Naive thymus-derived CD4-positive, alpha-beta T cell (primary cell): ENCODE data around the gene NFKBIA. TPM values are rescaled to one million over a fixed set of nuclear protein-coding genes. Genes with fewer than 3 reads are reported as not detected.
"Not testable (repeated sequence)": the region's sequence is repeated elsewhere in the genome, so short reads cannot be mapped to it uniquely, and the experiment has no call there.

Experiments used
- ATAC-seq: fragments of 150-1000 bp; cut with Tn5 transposase; 2 replicates; pipeline ENCODE4 v1.10.0; 2021; ENCODE audit warnings: mild to moderate bottlenecking, moderate library complexity
- CTCF ChIA-PET: fragments of 350-600 bp; sonication (Branson Sonifier 250); formaldehyde crosslinking; loops from one replicate; lab custom pipeline; 2021; ENCODE audit warnings: antibody characterized with exemption; lab: Charles Lee
- POLR2A ChIA-PET: fragments of 350-600 bp; sonication (Branson Sonifier 250); formaldehyde crosslinking; loops from one replicate; lab custom pipeline; 2021; ENCODE audit warnings: antibody characterized with exemption, inconsistent platforms; lab: Charles Lee
- DNase-seq, 9 donors: peaks; one replicate each; pipeline versions ENCODE4 v3.0.0 to v3.0.0-alpha.2; 2020 to 2022; ENCODE audit warnings: mixed read lengths in 1 of 9
- H3K27ac ChIP-seq: one replicate; pipeline ENCODE4 v1.7.0; 2013; ENCODE audit warnings: mild to moderate bottlenecking, low read depth, low read length, moderate library complexity
- H3K27me3 ChIP-seq, 2 donors: one replicate each; pipeline ENCODE4 v1.7.0; 2013; ENCODE audit warnings: low read length in 2 of 2, mild to moderate bottlenecking in 2 of 2, moderate library complexity in 2 of 2; ENCODE audit not compliant: control insufficient read depth in 2 of 2, insufficient read depth in 2 of 2
- H3K36me3 ChIP-seq, 3 experiments: 1 replicate in 2 of 3; 2 replicates in 1 of 3; pipeline ENCODE4 v1.7.0; 2013; ENCODE audit warnings: low read length in 3 of 3, mild to moderate bottlenecking in 3 of 3, moderate library complexity in 1 of 3; ENCODE audit not compliant: insufficient read depth in 3 of 3, control insufficient read depth in 2 of 3
- H3K4me1 ChIP-seq, 2 donors: one replicate each; pipeline ENCODE4 v1.7.0; 2013; ENCODE audit warnings: low read length in 2 of 2, mild to moderate bottlenecking in 2 of 2, moderate library complexity in 1 of 2; ENCODE audit not compliant: control insufficient read depth in 2 of 2, insufficient read depth in 2 of 2
- H3K4me3 ChIP-seq: 2 replicates; pipeline ENCODE4 v1.7.0; 2013; ENCODE audit warnings: mild to moderate bottlenecking, low read length
- H3K9me3 ChIP-seq, 3 experiments: 1 replicate in 2 of 3; 2 replicates in 1 of 3; pipeline ENCODE4 v1.7.0; 2013; ENCODE audit warnings: low read length in 3 of 3; ENCODE audit not compliant: control insufficient read depth in 2 of 3
- H3K27ac Mint-ChIP-seq, 9 donors: one replicate each; pipeline ENCODE4 v1.8.0; 2020 to 2022; ENCODE audit warnings: mixed read lengths in 9 of 9, mild to moderate bottlenecking in 8 of 9, moderate library complexity in 5 of 9, inconsistent platforms in 2 of 9
- H3K27me3 Mint-ChIP-seq, 5 donors: one replicate each; pipeline ENCODE4 v1.8.0; 2021 to 2022; ENCODE audit warnings: mixed read lengths in 5 of 5, mild to moderate bottlenecking in 1 of 5
- H3K36me3 Mint-ChIP-seq, 5 donors: one replicate each; pipeline ENCODE4 v1.8.0; 2020 to 2022; ENCODE audit warnings: mixed read lengths in 5 of 5, mild to moderate bottlenecking in 3 of 5, inconsistent platforms in 1 of 5
- H3K4me1 Mint-ChIP-seq, 7 donors: one replicate each; pipeline ENCODE4 v1.8.0; 2020 to 2022; ENCODE audit warnings: mixed read lengths in 7 of 7, mild to moderate bottlenecking in 3 of 7, inconsistent platforms in 1 of 7
- H3K4me3 Mint-ChIP-seq, 10 donors: one replicate each; pipeline ENCODE4 v1.8.0; 2020 to 2022; ENCODE audit warnings: mild to moderate bottlenecking in 10 of 10, mixed read lengths in 10 of 10, moderate library complexity in 6 of 10, inconsistent platforms in 2 of 10
- H3K9me3 Mint-ChIP-seq, 11 donors: one replicate each; pipeline ENCODE4 v1.8.0; 2020 to 2022; ENCODE audit warnings: mixed read lengths in 11 of 11, mild to moderate bottlenecking in 4 of 11, inconsistent platforms in 1 of 11, moderate library complexity in 1 of 11
- intact Hi-C, 2 donors: fragments of 100-400 bp; cut with micrococcal nuclease; formaldehyde crosslinking; loops; one replicate each; pipeline ENCODE4 v1.15.1; 2023
- polyA plus RNA-seq, 2 donors: library from polyadenylated mRNA; unstranded; fragments of 300-500 nt; fragmentation: Illumina TruSeq; gene quantifications; one replicate each; pipeline ENCODE4 v1.2.3, GENCODE V29; 2021
- total RNA-seq, 6 experiments: library from RNA in 5 of 6; stranded (reverse) in 5 of 6; gene quantifications; 1 replicate in 5 of 6; 2 replicates in 1 of 6; pipeline ENCODE4 v1.2.3 and lab custom pipeline; 2021 to 2026

NFKBIA gene
- total and polyA plus RNA-seq, 7 experiments from 2014 or later: 144 to 1,533 (median 246) TPM

GRCh38 chr14:35355235-35355634 lies 49.3 kb downstream of the NFKBIA start:
- H3K4me1 ChIP-seq, H3K4me3 ChIP-seq, H3K27ac Mint-ChIP-seq, DNase-seq, H3K27ac ChIP-seq, H3K27me3 ChIP-seq, H3K36me3 Mint-ChIP-seq, H3K9me3 ChIP-seq, H3K36me3 ChIP-seq, CTCF ChIA-PET, H3K4me3 Mint-ChIP-seq, intact Hi-C loops, POLR2A ChIA-PET, ATAC-seq, H3K27me3 Mint-ChIP-seq, H3K9me3 Mint-ChIP-seq: not testable (repeated sequence)
- H3K4me1 Mint-ChIP-seq: peaks cover 15 to 23% (median 22%) of the 10 kb centered on the region in 7 donors

GRCh38 chr14:35353409-35354172 lies 51.0 kb downstream of the NFKBIA start:
- Histone ChIP-seq H3K36me3 (no peaks in the 10 kb centered on the region), H3K4me3 (no peak overlapping the region), H3K27me3 (no peaks in the 10 kb centered on the region), H3K4me1 (no peaks in the 10 kb centered on the region), H3K9me3 (no peaks in the 10 kb centered on the region), H3K27ac (no peak overlapping the region)
- intact Hi-C loops: no loop called here
- ATAC-seq (no peak), DNase-seq (no peak)
- peaks cover 0 to 4% (median 0%) of the 10 kb centered on the region in 5 donors for H3K27me3 Mint-ChIP-seq
- peaks cover 18 to 24% (median 22%) of the 10 kb centered on the region in 7 donors for H3K4me1 Mint-ChIP-seq
- no peaks in the 10 kb centered on the region for H3K36me3 Mint-ChIP-seq
- ChIA-PET CTCF (no interaction called here), POLR2A (no interaction called here)
- no peak overlapping the region for H3K4me3 Mint-ChIP-seq
- no peaks in the 10 kb centered on the region for H3K9me3 Mint-ChIP-seq
- peak overlapping the region in 1 of 9 donors; percentile 19 for H3K27ac Mint-ChIP-seq

DNA sequence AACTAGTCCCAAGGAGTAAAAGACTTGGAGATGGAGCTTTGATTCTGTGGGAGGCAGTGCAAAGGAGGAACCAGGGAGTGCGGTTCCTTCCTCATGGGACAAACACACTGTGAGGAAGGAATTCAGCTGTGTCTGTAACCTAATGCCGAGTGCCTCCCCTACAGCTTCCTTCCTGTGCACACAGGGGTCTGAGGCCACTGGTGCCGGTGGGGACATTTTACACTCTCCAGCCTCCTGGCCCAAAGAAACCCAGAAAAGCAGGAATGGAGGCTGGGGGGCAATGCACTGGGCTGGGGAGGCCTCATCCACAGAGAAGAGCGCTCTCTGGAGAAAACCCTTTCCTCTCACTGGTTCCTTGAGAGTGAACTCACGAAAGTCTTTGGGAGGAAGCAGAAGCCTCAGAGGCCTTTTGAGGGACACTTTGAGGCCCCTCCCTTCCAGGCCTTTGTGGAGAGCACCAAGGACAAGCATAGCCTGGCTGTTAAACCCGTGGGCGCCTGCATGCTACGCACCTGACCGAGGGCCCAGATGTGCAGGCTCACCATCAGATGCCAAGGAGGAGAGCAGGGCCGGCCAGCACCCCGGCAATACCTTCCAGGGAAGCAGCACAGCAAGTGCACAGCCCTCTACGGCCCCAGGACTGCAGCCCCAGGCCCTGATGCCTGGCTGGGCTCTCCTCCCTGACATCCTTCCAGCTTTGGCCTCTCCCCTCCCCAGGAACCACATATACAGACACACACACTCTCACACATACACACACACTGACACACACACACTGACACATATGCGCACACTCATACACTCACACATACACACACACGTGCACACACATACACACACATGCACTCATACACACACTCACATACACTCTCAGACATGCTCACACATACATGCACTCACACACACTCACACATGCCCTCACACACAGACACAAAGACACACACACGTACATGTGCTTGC lies 52.0 kb downstream of the NFKBIA start:
- H3K4me1 ChIP-seq: no peaks in the 10 kb centered on the region
- POLR2A ChIA-PET: no interaction called here
- Mint-ChIP-seq H3K4me3 (peak overlapping the region in 1 of 10 donors; percentile 1), H3K27me3 (peaks cover 0 to 8% (median 0%) of the 10 kb centered on the region in 5 donors), H3K9me3 (no peaks in the 10 kb centered on the region), H3K27ac (peak overlapping the region in 2 of 9 donors; percentile 19 to 43), H3K4me1 (peaks cover 18 to 27% (median 23%) of the 10 kb centered on the region in 7 donors), H3K36me3 (no peaks in the 10 kb centered on the region)
- intact Hi-C loops: no loop called here
- no peak overlapping the region for H3K4me3 ChIP-seq
- no peaks in the 10 kb centered on the region for H3K36me3 ChIP-seq
- ATAC-seq (peak; percentile 54), DNase-seq (no peak)
- CTCF ChIA-PET: interaction anchor here (0.8 kb wide), 1 partner anchor 36 kb away, joined by 3 read pairs; no protein-coding TSS in a partner anchor
- no peaks in the 10 kb centered on the region for H3K27me3 ChIP-seq
- H3K27ac ChIP-seq: no peak overlapping the region
- H3K9me3 ChIP-seq: no peaks in the 10 kb centered on the region

GRCh38 chr14:35351897-35352273 lies 52.7 kb downstream of the NFKBIA start:
- H3K4me3 ChIP-seq: no peak overlapping the region
- no peaks in the 10 kb centered on the region for H3K4me1 ChIP-seq
- H3K27me3 ChIP-seq: no peaks in the 10 kb centered on the region
- ATAC-seq: no peak
- no peak for DNase-seq
- H3K36me3 Mint-ChIP-seq: no peaks in the 10 kb centered on the region
- intact Hi-C loops: no loop called here
- no peaks in the 10 kb centered on the region for H3K9me3 ChIP-seq
- no peaks in the 10 kb centered on the region for H3K36me3 ChIP-seq
- H3K9me3 Mint-ChIP-seq: no peaks in the 10 kb centered on the region
- ChIA-PET CTCF (interaction anchor here (0.8 to 1.1 kb wide), 2 partner anchors 19 to 35 kb away, joined by 3 read pairs; no protein-coding TSS in a partner anchor), POLR2A (no interaction called here)
- H3K27me3 Mint-ChIP-seq: peaks cover 0 to 8% (median 0%) of the 10 kb centered on the region in 5 donors
- H3K27ac Mint-ChIP-seq: peak overlapping the region in 1 of 9 donors; percentile 27
- H3K4me3 Mint-ChIP-seq: peak overlapping the region in 2 of 10 donors; percentile 41 to 56
- H3K4me1 Mint-ChIP-seq: peaks cover 18 to 30% (median 23%) of the 10 kb centered on the region in 7 donors
- no peak overlapping the region for H3K27ac ChIP-seq

Other genes with a start within 250 kb of the NFKBIA start
- gene PSMA6, start 112.4 kb downstream of the NFKBIA start, total RNA-seq: 100 to 1,000 TPM in 1 of 5 experiments, 10 to 100 TPM in 4; 76.6 to 274 (median 90.0) TPM
- 100 to 1,000 TPM; 251 to 291 TPM for gene PSMA6, start 112.4 kb downstream of the NFKBIA start, polyA plus RNA-seq
- not detected for gene INSM2, start 129.4 kb upstream of the NFKBIA start, total RNA-seq
- not detected for gene INSM2, start 129.4 kb upstream of the NFKBIA start, polyA plus RNA-seq